Panc1 (cell line): Measurements from ENCODE around the gene ZNF619. TPM values are rescaled to one million over a fixed set of nuclear protein-coding genes. Genes with fewer than 3 reads are reported as not detected.

Source experiments
- ATAC-seq: fragments of 200-7000 bp; cut with Tn5 transposase; 2 replicates; pipeline ENCODE4 v1.9.1; 2020; ENCODE audit warnings: mild to moderate bottlenecking, moderate library complexity
- BruUV-seq: library from RNA; stranded (reverse); fragments of 400-500 nt; replicated peaks from 2 replicates; lab custom pipeline; 2021; lab: Mats Ljungman, UMichigan
- CTCF ChIA-PET: fragments of 300-600 bp; sonication (Branson Sonifier 250); formaldehyde crosslinking; loops from one replicate; lab custom pipeline; 2022; ENCODE audit warnings: antibody characterized with exemption; lab: Charles Lee
- POLR2A ChIA-PET: fragments of 300-600 bp; sonication (Branson Sonifier 250); formaldehyde crosslinking; loops from one replicate; lab custom pipeline; 2022; ENCODE audit warnings: antibody characterized with exemption; lab: Charles Lee
- DNase-seq: peaks from one replicate; pipeline ENCODE4 v3.0.0-alpha.2; 2010; ENCODE audit warnings: low read depth, low spot score
- H3K27ac ChIP-seq: 2 replicates; pipeline ENCODE4 v1.5.1; 2011; ENCODE audit warnings: mild to moderate bottlenecking, low read length, inconsistent platforms
- H3K27me3 ChIP-seq: fragments of 200-500 bp; sonication (Bioruptor generic); 2 replicates; pipeline ENCODE4 v1.6.0; 2014; ENCODE audit warnings: low read length, inconsistent platforms; ENCODE audit not compliant: control insufficient read depth, insufficient read depth
- H3K36me3 ChIP-seq: fragments of 200-500 bp; sonication (Bioruptor generic); 2 replicates; pipeline ENCODE4 v1.5.1; 2014; ENCODE audit warnings: inconsistent platforms, mild to moderate bottlenecking, low read length, moderate library complexity; ENCODE audit not compliant: control insufficient read depth, insufficient read depth
- H3K4me1 ChIP-seq: 2 replicates; pipeline ENCODE4 v1.5.1; 2011; ENCODE audit warnings: inconsistent platforms, mild to moderate bottlenecking, low read length, moderate library complexity; ENCODE audit not compliant: control insufficient read depth, insufficient read depth
- H3K4me3 ChIP-seq, 2 experiments: 2 replicates each; pipeline ENCODE4 v1.5.1; 2011 to 2012; ENCODE audit warnings: low read depth in 2 of 2, low read length in 2 of 2, mild to moderate bottlenecking in 2 of 2, inconsistent platforms in 1 of 2, moderate library complexity in 1 of 2
- H3K9me3 ChIP-seq: fragments of 200-500 bp; sonication (Bioruptor generic); 2 replicates; pipeline ENCODE4 v1.5.1; 2014; ENCODE audit warnings: low read depth, mild to moderate bottlenecking, inconsistent platforms, low read length, moderate library complexity; ENCODE audit not compliant: control insufficient read depth, insufficient read depth
- POLR2AphosphoS5 ChIP-seq: IDR thresholded peaks from 2 replicates; pipeline ENCODE4 v1.6.1; 2012; ENCODE audit warnings: mild to moderate bottlenecking, low read depth, low read length, moderate library complexity
- SIN3A ChIP-seq: IDR thresholded peaks from 2 replicates; pipeline ENCODE4 v1.6.1; 2012; ENCODE audit warnings: low read depth, mild to moderate bottlenecking, low read length, moderate library complexity, borderline replicate concordance; ENCODE audit not compliant: insufficient read depth
- TCF7L2 ChIP-seq: IDR thresholded peaks from 2 replicates; pipeline ENCODE4 v1.6.1; 2011; ENCODE audit warnings: mild to moderate bottlenecking, low read depth, low read length, inconsistent platforms
- in situ Hi-C: cut with HindIII; loops from 2 replicates; pipeline ENCODE4 v1.10.0; 2016; ENCODE audit warnings: low sequenced_read_pairs, low pct_unique_long_range_greater_than_20kb
- intact Hi-C: fragments of 100-400 bp; cut with micrococcal nuclease; formaldehyde crosslinking; loops from one replicate; pipeline ENCODE4 v1.10.0; 2022; ENCODE audit not compliant: unreplicated experiment
- total RNA-seq: library from RNA; stranded (reverse); gene quantifications from one replicate; pipeline ENCODE4 v1.2.1, GENCODE V29; 2021; ENCODE audit not compliant: unreplicated experiment
- TF ChIP-seq, protein P1 (sequence below): fragments of 450-650 bp; IDR thresholded peaks from 2 replicates; pipeline ENCODE4 v1.5.1; 2017; ENCODE audit warnings: mild to moderate bottlenecking
- TF ChIP-seq, protein P2 (sequence below), 2 experiments: IDR thresholded peaks; 2 replicates each; pipeline ENCODE4 v1.6.1; 2011 to 2012; ENCODE audit warnings: low read depth in 2 of 2, control low read depth in 1 of 2, low read length in 1 of 2, mild to moderate bottlenecking in 1 of 2, moderate library complexity in 1 of 2; ENCODE audit not compliant: insufficient read depth in 1 of 2

Gene ZNF619
- total RNA-seq, 1 experiment from 2014 or later: 1.3 TPM

DNA sequence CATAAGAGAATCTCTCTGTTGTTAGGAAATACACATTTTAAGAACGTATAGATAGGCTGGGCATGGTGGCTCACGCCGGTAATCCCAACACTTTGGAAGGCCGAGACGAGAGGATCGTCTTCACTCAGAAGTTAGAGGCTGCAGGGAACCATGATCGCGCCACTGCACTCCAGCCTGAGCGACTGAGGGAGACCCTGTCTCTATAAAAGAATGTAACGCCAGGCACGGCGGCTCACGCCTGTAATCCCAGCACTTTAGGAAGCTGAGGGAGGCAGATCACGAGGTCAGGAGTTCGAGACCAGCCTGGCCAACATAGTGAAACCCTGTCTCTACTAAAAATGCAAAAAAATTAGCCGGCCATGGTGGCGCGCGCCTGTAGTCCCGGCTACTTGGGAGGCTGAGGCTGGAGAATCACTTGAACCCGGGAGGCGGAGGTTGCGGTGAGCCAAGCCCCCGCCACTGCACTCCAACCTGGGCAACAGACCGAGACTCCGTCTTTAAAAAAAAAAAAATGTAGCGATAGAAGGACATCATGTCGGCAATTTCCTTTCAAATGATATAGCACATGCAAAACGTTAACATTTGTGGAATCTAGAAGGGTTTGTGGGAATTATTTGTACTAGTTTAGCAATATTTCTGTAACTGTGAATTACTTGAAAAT is 20.5 kb upstream of the ZNF619 start:
- no peak for DNase-seq
- H3K36me3 ChIP-seq: peaks cover 19% of the 10 kb centered on the region
- peak overlapping the region; percentile 89 for H3K27ac ChIP-seq
- TSS peak; percentile 99 for BruUV-seq
- intact Hi-C loops (no loop called here), in situ Hi-C loops (no loop called here)
- CTCF ChIA-PET: no interaction called here
- POLR2A ChIA-PET: no interaction called here
- TF ChIP-seq TCF7L2: no peak
- no peak for TF ChIP-seq POLR2AphosphoS5
- TF ChIP-seq SIN3A: no peak
- TF ChIP-seq, protein P1, sequence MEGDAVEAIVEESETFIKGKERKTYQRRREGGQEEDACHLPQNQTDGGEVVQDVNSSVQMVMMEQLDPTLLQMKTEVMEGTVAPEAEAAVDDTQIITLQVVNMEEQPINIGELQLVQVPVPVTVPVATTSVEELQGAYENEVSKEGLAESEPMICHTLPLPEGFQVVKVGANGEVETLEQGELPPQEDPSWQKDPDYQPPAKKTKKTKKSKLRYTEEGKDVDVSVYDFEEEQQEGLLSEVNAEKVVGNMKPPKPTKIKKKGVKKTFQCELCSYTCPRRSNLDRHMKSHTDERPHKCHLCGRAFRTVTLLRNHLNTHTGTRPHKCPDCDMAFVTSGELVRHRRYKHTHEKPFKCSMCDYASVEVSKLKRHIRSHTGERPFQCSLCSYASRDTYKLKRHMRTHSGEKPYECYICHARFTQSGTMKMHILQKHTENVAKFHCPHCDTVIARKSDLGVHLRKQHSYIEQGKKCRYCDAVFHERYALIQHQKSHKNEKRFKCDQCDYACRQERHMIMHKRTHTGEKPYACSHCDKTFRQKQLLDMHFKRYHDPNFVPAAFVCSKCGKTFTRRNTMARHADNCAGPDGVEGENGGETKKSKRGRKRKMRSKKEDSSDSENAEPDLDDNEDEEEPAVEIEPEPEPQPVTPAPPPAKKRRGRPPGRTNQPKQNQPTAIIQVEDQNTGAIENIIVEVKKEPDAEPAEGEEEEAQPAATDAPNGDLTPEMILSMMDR: no peak
- TF ChIP-seq, protein P2, sequence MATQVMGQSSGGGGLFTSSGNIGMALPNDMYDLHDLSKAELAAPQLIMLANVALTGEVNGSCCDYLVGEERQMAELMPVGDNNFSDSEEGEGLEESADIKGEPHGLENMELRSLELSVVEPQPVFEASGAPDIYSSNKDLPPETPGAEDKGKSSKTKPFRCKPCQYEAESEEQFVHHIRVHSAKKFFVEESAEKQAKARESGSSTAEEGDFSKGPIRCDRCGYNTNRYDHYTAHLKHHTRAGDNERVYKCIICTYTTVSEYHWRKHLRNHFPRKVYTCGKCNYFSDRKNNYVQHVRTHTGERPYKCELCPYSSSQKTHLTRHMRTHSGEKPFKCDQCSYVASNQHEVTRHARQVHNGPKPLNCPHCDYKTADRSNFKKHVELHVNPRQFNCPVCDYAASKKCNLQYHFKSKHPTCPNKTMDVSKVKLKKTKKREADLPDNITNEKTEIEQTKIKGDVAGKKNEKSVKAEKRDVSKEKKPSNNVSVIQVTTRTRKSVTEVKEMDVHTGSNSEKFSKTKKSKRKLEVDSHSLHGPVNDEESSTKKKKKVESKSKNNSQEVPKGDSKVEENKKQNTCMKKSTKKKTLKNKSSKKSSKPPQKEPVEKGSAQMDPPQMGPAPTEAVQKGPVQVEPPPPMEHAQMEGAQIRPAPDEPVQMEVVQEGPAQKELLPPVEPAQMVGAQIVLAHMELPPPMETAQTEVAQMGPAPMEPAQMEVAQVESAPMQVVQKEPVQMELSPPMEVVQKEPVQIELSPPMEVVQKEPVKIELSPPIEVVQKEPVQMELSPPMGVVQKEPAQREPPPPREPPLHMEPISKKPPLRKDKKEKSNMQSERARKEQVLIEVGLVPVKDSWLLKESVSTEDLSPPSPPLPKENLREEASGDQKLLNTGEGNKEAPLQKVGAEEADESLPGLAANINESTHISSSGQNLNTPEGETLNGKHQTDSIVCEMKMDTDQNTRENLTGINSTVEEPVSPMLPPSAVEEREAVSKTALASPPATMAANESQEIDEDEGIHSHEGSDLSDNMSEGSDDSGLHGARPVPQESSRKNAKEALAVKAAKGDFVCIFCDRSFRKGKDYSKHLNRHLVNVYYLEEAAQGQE (IDR thresholded peaks at IDR 0.05; ENCODE audit: insufficient read depth in 1 of 2, low read depth in 2 of 2, low read length in 1 of 2): no peak
- H3K4me3 ChIP-seq: peak overlapping the region; percentile 88 to 91
- peaks cover 19% of the 10 kb centered on the region for H3K4me1 ChIP-seq
- H3K9me3 ChIP-seq: no peaks in the 10 kb centered on the region
- no peak for ATAC-seq
- no peaks in the 10 kb centered on the region for H3K27me3 ChIP-seq

DNA sequence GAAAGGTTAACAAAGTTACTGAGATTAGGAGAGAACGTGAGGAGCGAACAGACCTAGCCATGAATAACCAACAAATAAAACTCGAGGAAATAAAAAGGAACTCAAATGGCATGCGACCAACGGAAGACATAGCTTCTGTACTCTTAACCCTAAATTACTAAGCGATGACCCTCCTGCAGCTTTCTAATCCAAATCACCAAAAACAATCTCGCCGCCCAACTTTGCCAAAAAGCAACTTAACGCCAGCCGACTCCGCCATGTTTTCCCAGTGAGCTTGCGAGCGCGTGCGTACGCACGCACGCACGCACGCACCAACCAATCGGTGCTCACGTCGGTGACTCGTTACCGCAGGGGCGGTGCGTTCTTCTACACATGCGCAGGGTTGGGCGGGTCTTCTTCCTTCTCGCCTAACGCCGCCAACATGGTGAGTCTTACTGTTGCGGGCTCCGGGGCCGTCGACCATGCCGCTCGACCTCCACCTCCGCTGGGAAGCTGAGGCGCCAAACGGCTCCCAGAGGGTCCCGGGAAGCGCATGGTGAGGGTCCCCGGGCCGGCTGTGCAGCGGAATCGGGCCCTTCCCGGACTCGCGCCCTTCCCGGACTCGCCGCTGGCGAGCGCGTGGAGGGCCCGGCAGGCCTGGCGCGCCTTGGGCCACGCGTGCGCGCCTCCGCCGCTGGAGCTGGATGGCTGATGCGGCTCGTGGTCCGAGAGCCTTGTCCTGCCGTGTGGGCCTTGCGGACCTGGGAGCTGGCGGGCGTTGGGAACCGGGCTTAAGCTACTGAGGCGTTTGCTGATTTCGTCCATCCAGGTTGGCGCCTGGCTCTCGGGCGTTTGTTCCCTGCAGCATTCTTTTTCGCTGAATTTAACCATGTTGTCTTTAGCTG is 19.7 kb upstream of the ZNF619 start, which contains the start of gene RPL14:
Gene RPL14, plus strand, starts transcription at position 400 of the 884 bp plus-strand sequence. Its CDS starts 133 bp downstream, at position 533.
- Histone ChIP-seq H3K4me1 (peaks cover 17% of the 10 kb centered on the region), H3K36me3 (peaks cover 23% of the 10 kb centered on the region), H3K4me3 (peak within 1 kb of the TSS; percentile 88 to 91), H3K27ac (peak within 1 kb of the TSS; percentile 89), H3K27me3 (no peaks in the 10 kb centered on the region), H3K9me3 (no peaks in the 10 kb centered on the region)
- in situ Hi-C loops: no loop called here
- BruUV-seq: no TSS peak
- ATAC-seq: peak; percentile 89
- peak; percentile 97 for TF ChIP-seq POLR2AphosphoS5
- TF ChIP-seq TCF7L2: no peak
- DNase-seq: peak; percentile 72
- ChIA-PET POLR2A (interaction anchor here (0.6 kb wide), 1 partner anchor 1333 kb away, joined by 4 read pairs; no protein-coding TSS in a partner anchor), CTCF (no interaction called here)
- intact Hi-C loops: no loop called here
